PC-9 (cell line): ENCODE data around the gene SMIM11.
A peak's percentile ranks its signal among the peaks of the same experiment; 100 is the strongest.

Experiments
- CTCF ChIP-seq: fragments of 200-600 bp; sonication (generic); conservative IDR thresholded peaks from 2 replicates; pipeline ENCODE4 v1.6.1; 2017; ENCODE audit warnings: mixed run types, antibody characterized with exemption, mild to moderate bottlenecking, moderate library complexity
- EZH2 ChIP-seq: fragments of 200-600 bp; sonication (generic); IDR thresholded peaks from 2 replicates; pipeline ENCODE4 v1.8.0; 2017; ENCODE audit warnings: antibody characterized with exemption, low read depth

GRCh38 chr21:34362136-34362444 lies 13.2 kb upstream of the SMIM11 start:
- TF ChIP-seq CTCF (peak; percentile 21; the same call in 1 of the 2 replicates), EZH2 (no peak)
